ENCODE measurements around the gene PACRG.

Gene PACRG

GRCh38 chr6:163188746-163189145, 461.0 kb downstream of the PACRG start:
- no peak for TF ChIP-seq CTCF (IDR thresholded peaks at IDR 0.05)

- TF ChIP-seq CTCF (IDR thresholded peaks at IDR 0.05): no peak
These were observed 461.8 kb downstream of the PACRG start for GRCh38 chr6:163189609-163190008.

- TF ChIP-seq CTCF (IDR thresholded peaks at IDR 0.05): no peak
These were observed 463.0 kb downstream of the PACRG start for GRCh38 chr6:163190786-163191185.

GRCh38 chr6:163191704-163192537, 464.1 kb downstream of the PACRG start:
- no peak for TF ChIP-seq CTCF (IDR thresholded peaks at IDR 0.05)

- no peak for TF ChIP-seq CTCF (IDR thresholded peaks at IDR 0.05)
These were observed 464.8 kb downstream of the PACRG start for GRCh38 chr6:163192591-163192990.

GRCh38 chr6:163193326-163193725, 465.6 kb downstream of the PACRG start:
- TF ChIP-seq CTCF (IDR thresholded peaks at IDR 0.05): no peak

GRCh38 chr6:163195721-163196691, 468.2 kb downstream of the PACRG start:
- TF ChIP-seq CTCF (IDR thresholded peaks at IDR 0.05): no peak
